Stimulated activated CD8-positive, alpha-beta memory T cell treated with anti-CD3 and anti-CD28 coated beads, Interleukin-12 subunit alpha, Interleukin-12 subunit beta, amount 100 ng/mL, for 4 hours (primary cell): Measurements from ENCODE around the gene FSD2.
A peak's percentile ranks its signal among the peaks of the same experiment; 100 is the strongest.
"Not testable (repeated sequence)": the region's sequence is repeated elsewhere in the genome, so short reads cannot be mapped to it uniquely, and the experiment has no call there.

Experiments
- DNase-seq: peaks from one replicate; pipeline ENCODE4 v3.0.0-alpha.2; 2020; ENCODE audit warnings: low read depth

FSD2 gene

DNA sequence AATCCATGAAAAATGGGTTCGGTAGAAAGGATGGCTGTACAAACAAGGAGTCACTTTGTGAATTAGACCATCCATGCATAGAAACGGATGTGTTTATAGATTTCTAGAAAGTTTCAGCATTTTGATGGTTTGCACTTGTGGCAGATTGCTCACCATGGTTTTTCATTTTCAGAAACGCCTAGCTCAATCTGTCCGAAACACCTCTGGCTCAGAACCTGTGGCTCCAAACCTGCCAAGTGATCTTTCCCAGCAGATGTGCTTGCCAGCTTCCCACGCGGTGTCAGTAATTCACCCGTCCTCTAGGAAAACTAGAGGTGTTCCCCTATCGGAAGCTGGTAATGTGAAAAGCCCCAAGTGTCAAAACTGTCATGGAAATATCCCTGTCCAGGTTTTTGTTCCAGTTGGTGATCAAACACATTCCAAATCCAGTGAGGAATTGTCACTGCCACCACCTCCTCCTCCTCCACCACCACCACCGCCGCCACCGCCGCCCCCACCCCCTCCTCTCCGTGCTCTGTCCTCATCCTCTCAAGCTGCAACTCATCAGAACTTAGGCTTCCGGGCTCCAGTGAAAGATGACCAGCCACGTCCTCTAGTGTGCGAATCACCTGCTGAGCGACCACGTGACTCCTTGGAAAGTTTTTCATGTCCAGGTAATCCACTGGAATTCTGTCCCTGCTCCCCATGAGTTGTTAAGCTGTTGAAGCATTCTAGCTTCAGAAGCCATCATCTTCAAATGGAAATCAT, 24.7 kb upstream of the FSD2 start:
- no peak for DNase-seq

- no peak for DNase-seq
Observed at GRCh38 chr15:82829234-82829633, 23.4 kb upstream of the FSD2 start.

GRCh38 chr15:82828075-82828474, 22.2 kb upstream of the FSD2 start:
- no peak for DNase-seq

- no peak for DNase-seq
Observed at GRCh38 chr15:82823049-82823448, 17.2 kb upstream of the FSD2 start.

DNA sequence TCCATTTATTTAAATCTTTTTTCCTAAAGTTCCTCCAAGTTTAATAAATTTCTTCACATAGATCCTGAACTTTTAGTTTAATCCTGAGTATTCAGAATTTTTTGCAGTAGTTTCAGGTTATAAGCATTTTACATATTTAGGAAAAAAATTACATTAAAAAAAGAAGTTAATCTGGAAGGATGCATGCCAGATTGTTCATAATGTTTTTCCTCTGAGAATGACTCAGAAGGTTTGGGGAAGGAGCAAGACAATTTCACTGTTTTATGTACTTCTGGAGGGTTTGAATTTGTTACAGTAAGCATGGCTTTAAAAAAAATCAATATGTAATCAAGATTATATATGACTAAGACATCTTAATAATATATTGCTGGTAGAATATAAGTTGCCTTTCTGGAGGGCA, 16.0 kb upstream of the FSD2 start:
- not testable (repeated sequence) for DNase-seq

DNA sequence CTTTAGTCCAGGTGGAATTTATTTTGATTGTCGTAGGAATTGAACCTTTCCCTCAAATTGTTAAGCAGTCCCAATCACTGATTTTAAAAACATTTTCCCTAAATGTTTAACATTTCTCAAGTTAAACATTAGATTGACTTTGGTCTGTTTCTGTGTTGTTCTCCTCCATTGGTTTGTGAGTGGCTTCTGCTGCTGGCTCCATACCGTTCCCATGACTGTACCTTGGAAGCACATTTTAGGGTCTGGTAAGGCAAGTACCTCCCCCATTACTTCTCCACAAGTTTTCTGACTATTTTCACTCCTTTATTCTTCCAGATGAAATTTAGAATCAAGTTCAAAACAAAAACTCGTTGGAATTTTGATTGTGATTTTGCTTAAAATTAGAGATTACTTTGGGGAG, 15.5 kb upstream of the FSD2 start:
- DNase-seq = not testable (repeated sequence)

GRCh38 chr15:82820128-82820527, 14.3 kb upstream of the FSD2 start:
- no peak for DNase-seq

DNA sequence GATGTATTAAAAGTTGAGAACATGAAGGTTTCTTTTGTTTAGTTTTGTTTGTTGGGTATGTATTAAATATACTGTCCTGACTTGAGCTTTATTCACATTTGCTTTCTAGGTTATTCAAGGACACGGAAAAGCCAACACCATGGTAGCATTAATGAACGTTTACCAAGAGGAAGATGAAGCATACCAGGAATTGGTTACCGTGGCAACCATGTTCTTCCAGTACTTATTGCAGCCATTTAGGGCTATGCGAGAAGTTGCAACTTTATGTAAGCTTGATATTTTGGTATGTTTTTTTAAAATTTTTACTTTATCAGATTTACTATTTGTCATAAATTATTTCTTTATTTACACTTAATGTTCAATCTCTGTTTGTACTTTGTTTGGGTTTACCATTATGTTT, 7.1 kb upstream of the FSD2 start:
- no peak for DNase-seq

DNA sequence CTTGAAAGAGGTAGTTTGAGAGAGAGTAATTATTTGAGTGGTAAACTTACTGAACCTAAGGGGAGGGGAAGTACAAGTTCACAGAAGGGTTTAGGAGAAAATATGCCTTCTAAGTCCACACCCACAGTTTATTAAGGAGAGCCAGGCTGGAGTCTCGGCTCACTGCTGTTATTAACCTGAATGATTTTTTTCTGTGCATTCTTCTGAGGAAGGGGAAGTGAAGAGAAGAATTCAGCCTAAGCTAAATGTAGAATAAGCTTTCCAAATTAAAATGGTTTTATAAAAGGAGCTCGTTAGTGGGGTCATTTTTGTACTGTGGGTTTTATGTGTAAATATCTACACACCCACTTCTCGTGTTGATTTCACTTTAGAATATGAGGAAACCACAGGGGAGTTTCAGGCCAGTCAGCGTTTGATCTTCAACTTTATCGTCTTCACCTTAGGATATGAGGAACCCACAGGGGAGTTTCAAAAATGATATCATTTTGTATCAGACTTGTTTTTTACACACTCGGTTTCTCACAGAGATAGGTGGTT, 5.1 kb upstream of the FSD2 start:
- DNase-seq = no peak

DNA sequence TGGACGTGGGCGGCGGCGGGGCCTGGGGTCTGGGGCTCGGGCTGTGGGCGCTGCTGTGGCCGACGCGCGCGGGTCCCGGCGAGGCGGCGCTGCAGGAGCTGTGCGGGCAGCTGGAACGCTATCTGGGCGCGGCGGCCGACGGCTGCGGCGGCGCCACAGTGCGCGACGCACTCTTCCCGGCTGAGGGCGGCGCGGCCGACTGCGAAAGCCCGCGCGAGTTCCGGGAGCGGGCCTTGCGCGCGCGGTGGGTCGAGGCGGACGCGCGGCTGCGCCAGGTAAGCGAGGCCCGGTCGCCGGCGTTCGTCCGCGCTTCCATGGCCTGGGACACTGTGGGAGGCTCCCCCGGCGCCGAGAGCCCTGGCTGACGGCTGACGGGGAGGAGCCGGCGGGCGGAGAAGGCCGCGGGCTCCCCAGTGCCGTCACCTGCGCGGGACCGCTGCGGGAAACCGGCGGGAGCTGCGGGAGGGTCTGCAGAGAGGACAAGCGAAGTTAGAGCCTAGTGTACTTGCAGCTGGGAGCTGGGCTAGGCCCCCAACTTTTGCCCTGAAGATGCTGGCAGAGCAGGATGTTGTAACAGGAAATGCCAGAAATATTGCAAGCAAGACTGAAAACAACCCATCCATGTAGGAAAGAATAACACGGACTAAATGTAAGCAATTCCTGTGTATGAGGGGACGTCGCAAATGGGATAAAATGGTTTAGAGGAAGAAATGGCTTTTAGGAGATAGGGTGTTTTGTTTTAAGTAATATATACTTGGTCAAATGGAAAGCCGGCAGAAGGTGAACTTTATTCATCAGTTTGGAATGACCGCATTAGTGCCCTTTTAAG, 4.4 kb upstream of the FSD2 start:
- DNase-seq = peak; percentile 8

GRCh38 chr15:82809308-82810060, 3.6 kb upstream of the FSD2 start, which contains the start of gene WHAMM:
Gene WHAMM (plus strand): TSS chr15:82809628. CDS start chr15:82809727, 99 bp downstream.
- peak; percentile 88 for DNase-seq

GRCh38 chr15:82808634-82809041, 2.8 kb upstream of the FSD2 start:
- DNase-seq = no peak

DNA sequence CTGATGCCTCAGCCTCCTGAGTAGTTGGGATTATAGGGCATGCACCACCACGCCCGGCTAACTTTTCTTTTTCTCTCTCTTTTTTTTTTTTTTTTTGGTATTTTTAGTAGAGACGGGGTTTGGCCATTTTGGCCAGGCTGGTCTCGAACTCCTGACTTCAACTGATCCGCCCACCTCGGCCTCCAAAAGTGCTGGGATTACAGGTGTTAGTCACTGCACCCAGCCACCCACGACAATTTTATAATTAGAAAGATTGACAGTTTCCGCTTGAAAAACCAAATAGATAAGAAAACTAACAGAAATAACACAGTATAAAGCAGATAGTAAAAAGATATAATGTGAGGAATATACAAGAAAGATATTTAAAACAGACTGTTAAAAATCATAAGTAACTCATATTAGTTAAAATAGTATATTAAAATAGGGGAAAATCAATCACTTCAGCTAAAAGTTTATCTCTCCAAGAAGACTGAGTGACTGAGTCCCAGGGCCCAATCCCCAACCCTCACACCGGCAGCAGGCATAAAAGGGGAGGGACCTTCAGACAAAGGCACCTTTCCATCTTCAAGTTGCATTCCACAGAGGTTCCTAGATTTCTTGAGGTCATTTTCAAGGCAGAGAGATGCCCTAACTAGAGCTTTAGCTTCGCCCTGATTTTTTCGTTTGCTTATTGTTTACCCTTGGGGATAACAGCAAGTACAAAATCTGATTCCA, 2.2 kb upstream of the FSD2 start:
- no peak for DNase-seq

- DNase-seq = no peak
Observed at GRCh38 chr15:82804575-82804949, 1.3 kb downstream of the FSD2 start.

DNA sequence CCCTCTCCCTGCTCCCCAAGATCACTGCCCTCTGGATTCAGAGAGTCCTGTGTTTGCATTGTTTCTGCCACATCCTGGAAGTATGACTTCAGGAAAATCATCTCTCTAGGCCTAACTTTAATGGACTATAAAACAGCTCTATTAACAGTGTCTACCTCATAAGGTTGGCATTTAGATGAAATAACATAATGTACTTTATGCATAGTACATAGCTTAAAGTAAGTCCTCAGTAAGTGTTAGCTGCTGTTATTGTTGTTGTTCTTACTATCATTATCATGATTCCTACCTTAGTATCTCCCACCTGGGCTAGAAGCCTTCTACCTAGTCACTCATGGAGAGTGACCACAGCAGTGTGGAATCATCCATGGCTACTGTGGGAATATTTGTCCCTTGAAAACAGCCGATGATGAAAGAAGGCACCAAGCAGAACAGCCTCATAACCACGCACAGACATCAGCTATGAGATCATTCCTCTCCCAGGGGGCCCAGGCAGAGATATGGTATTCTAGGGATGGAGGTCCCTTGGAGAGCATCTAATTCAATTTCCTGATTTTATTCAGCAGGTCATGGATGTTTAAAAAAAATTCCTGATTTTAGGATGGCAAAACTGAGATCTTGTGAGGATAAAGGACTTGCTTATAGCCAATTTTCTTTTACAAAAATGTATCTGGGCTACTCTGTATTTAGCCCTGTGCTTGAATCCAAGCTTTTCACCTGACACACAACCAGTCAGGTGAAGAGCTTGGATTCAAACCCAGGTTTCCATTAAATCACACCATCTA, 1.9 kb downstream of the FSD2 start:
- no peak for DNase-seq

GRCh38 chr15:82802497-82802896, 3.4 kb downstream of the FSD2 start:
- DNase-seq = no peak

DNA sequence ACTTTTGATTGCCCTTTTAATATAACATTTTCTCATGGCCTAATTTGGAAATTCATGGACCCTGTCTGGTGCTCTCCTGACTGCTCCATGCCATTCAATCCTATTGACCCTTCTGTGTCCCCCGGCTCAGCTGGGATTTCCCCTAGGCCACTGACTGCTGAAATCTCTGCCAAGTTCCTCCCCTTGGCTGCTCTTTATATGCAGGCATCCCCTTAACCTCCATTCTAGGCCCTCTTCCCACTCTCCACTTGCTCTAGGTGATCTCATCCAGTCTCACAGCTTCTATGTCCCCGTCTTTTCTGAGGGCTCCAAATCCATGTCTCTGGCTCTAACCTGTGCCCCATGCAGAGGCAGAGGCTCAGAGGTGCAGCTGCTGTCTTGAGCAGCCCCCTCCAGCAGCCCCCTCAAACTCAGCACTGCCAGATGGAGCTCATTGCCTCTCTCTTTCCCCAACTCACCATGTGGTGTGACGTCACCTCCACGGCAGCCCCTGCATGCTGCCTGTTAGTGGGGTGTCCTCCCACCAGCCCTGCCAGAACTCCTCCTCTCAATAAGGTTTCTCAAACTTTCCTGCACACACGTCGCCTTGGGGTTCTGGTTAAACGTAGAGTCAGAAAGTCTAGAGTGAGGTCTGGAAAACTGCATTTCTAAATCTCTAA, 6.6 kb downstream of the FSD2 start:
- DNase-seq = no peak

GRCh38 chr15:82798531-82799166, 7.2 kb downstream of the FSD2 start:
- no peak for DNase-seq

GRCh38 chr15:82798104-82798503, 7.8 kb downstream of the FSD2 start:
- DNase-seq = no peak

GRCh38 chr15:82793737-82794136, 12.1 kb downstream of the FSD2 start:
- no peak for DNase-seq
